Loucy (cell line): Measurements from ENCODE around the gene PER2.

Experiments used
- EZH2phosphoT487 ChIP-seq: fragments of 200-600 bp; IDR thresholded peaks from 2 replicates; pipeline ENCODE4 v1.6.1; 2018; ENCODE audit warnings: antibody characterized with exemption, mild to moderate bottlenecking, moderate library complexity, borderline replicate concordance
- TF ChIP-seq, protein P1 (sequence below): fragments of 200-600 bp; sonication (generic); conservative IDR thresholded peaks from 2 replicates; pipeline ENCODE4 v1.5.1; 2014; ENCODE audit warnings: mild to moderate bottlenecking, antibody characterized with exemption, low read length

DNA sequence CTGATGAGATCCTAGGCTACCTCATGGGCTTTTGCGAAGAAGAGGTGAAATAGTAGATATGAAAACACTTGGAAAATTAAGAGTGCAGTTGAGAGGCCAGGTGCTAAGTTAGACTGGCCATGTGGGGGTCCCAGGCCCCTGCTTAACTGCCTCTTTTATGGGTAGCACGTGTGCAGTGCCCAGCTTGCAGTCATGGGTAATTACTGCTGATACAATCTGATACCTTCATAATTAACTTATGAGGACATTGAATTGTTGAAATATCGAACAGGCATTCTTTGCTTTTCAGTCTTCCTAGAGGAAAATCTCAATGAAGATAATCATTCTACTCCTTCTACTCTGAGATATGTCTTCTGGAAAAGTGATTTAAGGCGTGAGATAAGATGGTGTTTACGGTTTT, 43.5 kb upstream of the PER2 start:
- TF ChIP-seq, protein P1, sequence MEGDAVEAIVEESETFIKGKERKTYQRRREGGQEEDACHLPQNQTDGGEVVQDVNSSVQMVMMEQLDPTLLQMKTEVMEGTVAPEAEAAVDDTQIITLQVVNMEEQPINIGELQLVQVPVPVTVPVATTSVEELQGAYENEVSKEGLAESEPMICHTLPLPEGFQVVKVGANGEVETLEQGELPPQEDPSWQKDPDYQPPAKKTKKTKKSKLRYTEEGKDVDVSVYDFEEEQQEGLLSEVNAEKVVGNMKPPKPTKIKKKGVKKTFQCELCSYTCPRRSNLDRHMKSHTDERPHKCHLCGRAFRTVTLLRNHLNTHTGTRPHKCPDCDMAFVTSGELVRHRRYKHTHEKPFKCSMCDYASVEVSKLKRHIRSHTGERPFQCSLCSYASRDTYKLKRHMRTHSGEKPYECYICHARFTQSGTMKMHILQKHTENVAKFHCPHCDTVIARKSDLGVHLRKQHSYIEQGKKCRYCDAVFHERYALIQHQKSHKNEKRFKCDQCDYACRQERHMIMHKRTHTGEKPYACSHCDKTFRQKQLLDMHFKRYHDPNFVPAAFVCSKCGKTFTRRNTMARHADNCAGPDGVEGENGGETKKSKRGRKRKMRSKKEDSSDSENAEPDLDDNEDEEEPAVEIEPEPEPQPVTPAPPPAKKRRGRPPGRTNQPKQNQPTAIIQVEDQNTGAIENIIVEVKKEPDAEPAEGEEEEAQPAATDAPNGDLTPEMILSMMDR = no peak
- TF ChIP-seq EZH2phosphoT487 = no peak
